Daoy (cell line): ENCODE data around the gene FAM118B. TPM values are rescaled to one million over a fixed set of nuclear protein-coding genes. Genes with fewer than 3 reads are reported as not detected.
A peak's percentile ranks its signal among the peaks of the same experiment; 100 is the strongest.

Experiments used
- DNase-seq: peaks from one replicate; pipeline ENCODE4 v3.0.0-alpha.2; 2015; ENCODE audit warnings: low read depth
- total RNA-seq: library from RNA; depleted of rRNA; stranded (reverse); fragments of >200 nt; shearing (Covaris generic); gene quantifications from 2 replicates; pipeline ENCODE4 v1.2.3, GENCODE V29; 2014

Gene FAM118B
- total RNA-seq, 1 experiment from 2014 or later, result 29.4 TPM

DNA sequence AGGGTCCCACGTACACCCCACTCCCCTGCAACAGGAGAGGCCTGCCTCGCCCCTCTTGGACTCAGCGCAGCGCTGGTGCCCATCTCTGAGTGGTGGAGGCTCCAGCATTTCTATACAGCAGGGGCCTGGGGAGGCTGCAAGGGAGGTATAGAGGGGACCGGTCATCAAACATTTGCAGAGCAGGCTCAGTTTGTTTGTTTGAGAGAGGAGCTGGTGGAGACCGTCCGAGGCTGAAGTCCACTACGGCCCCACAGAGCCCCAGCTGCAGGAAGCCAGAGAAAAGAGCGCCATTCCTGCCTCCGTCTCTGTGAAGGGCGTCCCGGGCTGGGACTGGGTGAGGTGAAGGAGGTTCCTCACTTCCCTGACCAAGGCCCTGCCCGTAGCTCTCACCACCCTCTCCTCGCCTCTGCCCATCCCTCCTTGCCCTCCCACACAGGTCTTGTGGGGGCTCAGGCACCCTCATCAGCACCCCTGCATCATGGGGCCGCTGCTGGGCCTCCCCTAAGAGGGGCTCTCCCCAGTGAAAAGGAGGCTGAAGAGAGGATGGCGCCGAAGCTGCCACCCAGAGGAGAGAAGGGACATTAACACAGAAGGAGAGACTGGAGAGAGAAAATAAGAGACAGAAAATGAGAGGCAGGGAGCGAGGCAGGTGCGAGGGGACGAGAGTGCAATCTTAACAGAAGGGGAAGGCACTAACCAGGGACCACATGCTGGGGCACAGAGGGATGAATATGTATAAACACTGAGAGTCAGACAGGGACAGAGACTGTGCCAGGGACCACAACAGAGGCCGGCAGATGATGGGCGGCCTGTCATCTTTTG is 24.7 kb upstream of the FAM118B start:
- no peak for DNase-seq

- DNase-seq, result no peak
Measured at GRCh38 chr11:126188332-126189108, 23.1 kb upstream of the FAM118B start.

DNA sequence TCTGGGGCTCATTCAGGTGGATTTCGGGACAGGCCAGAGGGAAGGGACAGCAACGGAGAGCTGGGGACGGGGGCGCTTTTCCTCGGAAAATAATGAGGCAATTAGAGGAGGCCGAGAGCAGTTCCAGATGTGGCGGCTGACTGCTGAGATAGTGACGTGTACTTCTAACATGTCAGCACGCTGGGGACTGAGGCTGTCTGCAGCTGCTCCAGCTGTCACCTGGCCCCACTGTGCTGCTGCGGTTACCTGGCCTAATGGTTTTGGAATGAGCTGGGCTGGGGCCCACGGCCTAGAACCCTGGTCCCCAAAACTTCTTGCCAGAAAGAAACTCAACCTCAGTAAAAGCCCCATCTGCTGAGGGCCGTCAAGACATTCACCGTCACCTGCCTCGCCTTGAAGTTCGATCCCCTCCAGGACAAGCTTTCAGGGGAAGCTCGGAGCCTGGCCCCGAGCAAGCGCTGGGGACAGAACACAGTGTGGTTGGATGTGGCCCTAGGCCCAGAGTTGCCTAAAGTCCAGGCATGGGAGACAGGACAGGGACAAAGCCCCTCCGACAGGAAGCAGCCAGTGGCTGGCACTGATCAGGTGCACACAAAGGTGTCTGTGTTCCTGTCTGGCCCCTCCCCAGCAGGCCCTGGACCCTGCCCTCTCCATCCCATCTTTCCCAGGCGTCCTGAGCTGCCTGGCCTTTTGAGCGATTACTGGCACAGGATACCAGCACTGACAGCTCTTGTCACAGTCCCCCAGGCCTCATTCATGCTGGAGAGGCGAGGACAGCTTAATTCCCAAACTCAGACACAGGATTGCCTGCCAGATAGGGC is 22.3 kb upstream of the FAM118B start:
- DNase-seq, result no peak

DNA sequence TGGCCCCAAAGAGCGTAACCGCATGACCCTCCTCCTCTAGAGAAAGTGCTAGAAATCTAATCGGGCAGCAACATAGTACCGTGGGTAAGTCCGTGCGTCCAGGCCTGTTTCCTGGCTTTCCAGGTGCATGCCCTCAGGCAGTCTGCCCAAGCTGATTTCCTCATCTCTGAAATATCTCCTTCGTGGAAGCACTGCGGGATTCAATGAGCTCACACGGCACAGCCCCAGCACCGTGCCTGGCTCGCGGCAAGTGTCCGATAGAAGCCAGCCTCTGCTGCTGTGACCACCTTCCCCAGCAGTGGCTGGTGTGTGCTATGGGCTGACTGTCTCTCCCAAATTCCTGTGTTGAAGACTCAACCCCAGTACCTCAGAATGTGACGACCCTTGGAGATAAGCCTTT is 20.8 kb upstream of the FAM118B start:
- DNase-seq, result no peak

- DNase-seq, result no peak
Measured at GRCh38 chr11:126191379-126192073, 20.1 kb upstream of the FAM118B start.

DNA sequence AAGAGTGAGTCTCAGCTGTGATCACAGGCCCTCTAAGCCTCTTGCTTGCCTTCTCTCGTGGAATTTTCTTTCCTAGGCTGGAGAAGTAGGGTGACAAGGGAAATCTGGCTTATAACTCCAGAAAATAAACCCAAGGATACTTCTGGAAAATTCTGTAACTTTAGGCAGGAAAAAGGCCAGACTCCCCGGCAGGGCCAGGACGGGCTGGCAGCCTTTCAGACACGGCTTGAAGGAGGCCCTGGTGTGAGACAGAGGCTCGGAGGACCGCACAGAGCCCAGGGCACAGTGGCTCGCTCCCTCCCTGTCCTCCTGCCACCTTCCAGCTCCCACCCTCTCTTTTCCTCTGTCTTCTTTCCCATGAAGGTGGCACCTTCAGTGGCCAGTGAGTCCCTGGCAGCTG is 19.2 kb upstream of the FAM118B start:
- DNase-seq, result no peak

- DNase-seq, result no peak
Measured at GRCh38 chr11:126193038-126193478, 18.5 kb upstream of the FAM118B start.

DNA sequence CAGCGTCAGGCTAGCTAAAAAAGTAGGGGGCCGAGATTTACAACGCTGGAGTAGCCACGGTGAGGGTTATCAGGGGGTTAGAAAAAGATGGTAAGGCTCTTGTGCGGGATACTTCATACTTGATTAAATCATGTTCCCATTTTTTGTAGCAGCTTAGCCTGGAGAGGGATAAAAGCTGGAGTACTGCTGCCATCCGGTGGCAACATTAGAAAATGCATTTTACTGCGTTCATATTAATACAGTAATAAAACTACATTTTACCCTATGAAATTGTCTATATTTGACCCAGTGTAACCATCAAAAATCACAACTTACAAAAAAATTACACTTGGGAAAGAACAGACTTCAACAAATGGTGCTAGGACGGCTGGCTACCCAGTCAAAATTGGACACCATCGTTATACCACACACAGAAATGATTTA is 17.4 kb upstream of the FAM118B start:
- peak; percentile 30 for DNase-seq

DNA sequence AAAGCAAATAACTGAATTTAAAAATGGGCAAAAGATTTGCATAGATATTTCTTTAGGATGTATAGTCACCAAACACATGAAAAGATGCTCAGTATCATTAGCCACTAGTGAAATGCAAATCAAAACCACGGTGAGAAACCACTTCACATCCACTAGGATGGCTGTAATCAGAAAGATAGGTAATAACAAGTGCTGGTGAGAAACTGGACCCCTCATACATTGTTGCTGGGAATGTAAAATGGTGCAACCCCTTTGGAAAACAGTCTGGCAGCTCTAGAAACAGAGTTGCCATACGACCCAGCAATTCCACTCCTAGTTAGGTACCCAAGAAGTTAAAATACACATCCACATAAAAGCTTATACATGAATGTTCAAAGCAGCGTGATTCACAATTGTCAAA is 16.5 kb upstream of the FAM118B start:
- no peak for DNase-seq

DNA sequence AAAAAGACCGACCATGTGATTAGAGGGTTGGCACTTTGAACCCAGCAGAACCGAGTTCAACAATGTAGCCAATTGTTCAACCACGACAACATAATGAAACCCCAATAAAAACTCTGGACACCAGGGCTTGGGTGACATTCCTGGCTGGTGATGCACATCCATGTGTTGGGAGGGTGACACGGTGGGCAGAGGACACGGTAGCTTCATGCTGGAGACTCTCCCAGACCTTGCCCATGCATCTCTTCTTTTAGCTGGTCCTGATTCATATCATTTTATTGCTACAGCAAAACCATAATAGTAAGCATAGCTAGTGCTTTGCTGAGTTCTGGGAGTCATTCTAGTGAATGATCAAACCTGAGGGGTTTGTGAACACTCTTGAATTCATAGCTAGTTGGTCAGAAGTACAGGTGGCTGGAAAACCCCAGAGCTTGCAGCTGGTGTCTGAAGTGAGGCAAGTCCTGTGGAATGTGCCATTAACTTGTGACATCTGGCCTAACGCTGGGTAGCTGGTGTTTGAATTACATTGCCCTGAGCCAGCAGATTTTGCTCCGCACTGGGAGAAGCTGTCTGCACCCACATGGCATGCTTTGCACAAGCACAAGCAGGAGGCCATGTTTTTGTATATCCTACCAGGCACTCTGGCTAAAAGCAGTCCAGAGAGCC is 14.2 kb upstream of the FAM118B start:
- DNase-seq, result no peak

- no peak for DNase-seq
Measured at GRCh38 chr11:126198648-126199047, 12.9 kb upstream of the FAM118B start.

DNA sequence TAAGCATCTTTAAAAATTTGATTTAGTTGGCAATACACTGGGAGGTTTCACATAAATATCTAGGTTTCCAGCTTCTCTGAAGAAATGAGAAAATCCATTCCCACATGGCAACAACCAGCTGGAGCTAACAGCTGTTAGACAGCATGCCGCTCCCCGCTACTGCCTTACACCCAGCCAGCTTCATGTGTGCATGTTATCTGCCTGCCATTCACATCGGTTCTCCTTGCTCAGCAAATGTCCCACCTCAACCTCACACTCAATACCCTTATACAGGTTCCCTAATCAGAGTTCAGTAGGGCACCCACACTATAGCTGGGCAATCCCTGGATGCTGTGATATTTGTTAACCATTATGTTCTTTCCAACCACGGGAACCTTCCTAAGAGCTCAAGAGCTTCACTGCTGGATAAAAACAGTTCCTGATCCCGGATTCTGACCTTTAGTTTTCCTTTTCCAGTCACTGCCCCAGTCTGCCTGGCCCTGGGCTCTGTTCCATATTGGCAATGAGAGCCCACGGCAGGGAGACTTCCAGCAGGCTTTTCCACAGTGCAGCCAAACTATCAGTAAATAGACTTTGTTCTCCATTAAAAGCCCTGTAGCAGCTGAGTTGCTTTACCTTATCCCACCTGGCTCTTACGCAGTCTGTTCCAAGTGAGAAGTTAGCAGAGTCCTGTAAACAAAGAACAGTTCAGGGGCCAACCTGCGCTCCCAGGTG is 8.8 kb upstream of the FAM118B start:
- DNase-seq, result no peak

- no peak for DNase-seq
Measured at GRCh38 chr11:126205359-126205758, 6.2 kb upstream of the FAM118B start.

GRCh38 chr11:126207896-126208295 is 3.7 kb upstream of the FAM118B start:
- no peak for DNase-seq

GRCh38 chr11:126210871-126211235 is 729 bp upstream of the FAM118B start:
- peak; percentile 9 for DNase-seq

- DNase-seq, result no peak
Measured at GRCh38 chr11:126212089-126212660, 593 bp downstream of the FAM118B start.

DNA sequence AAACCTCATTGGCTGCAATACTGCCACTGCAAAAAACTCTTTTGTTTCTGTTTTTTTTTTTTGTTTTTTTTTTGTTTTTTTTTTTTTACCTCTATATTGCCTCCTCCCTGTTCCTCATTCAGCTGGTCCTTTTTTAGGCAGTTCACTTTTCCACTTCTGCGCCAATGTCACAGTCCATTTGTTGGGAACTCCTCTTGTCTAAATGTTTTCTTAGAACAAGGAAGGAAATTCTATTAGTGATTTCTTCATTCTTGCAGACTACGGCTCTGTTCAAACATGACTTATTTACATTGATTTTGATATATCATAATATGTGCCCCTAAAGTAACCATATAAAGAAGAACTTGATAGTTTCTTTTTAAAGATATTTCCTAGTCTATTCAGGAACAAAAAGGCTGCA is 2.9 kb downstream of the FAM118B start:
- DNase-seq, result no peak

DNA sequence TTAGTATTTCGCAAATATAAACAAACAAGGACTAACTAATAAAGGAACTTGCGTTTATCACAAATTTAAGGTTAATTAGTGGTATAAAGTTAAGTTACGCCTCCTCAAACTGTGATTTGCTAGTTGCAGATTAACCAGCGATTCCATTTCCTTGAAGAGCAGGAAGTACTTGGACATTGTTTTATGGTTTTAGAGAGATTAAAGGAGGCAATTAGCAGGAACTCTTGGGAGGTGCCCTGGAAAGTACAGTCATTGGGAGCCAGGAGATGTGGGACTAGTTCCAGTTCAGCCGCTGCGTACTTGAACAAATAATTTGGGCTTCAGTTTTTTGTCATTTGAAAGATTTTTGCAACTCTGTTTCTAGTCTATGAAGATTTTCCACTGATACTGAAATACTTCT is 3.3 kb downstream of the FAM118B start:
- DNase-seq, result no peak

GRCh38 chr11:126216526-126217305 is 5.1 kb downstream of the FAM118B start:
- no peak for DNase-seq
